ENCODE measurements around the gene FCRL6.

The FCRL6 gene

GRCh38 chr1:159853417-159854115, 51.4 kb downstream of the FCRL6 start:
- Histone ChIP-seq H3K4me3 (ENCODE audit: low read depth, low read length) (peak overlapping the region; percentile 80), H3K27ac (ENCODE audit: low read depth, low read length) (no peak overlapping the region), H3K9me3 (ENCODE audit: control insufficient read depth, insufficient read depth, low read length) (no peaks in the 10 kb centered on the region), H3K9ac (ENCODE audit: low read depth, low read length) (no peak overlapping the region), H3K4me1 (ENCODE audit: control insufficient read depth, insufficient read depth, low read length) (no peaks in the 10 kb centered on the region), H3K36me3 (ENCODE audit: control insufficient read depth, insufficient read depth, low read length) (no peaks in the 10 kb centered on the region), H3K27me3 (ENCODE audit: control insufficient read depth, insufficient read depth, low read length) (peaks cover 52% of the 10 kb centered on the region)

GRCh38 chr1:159854116-159854692, 52.0 kb downstream of the FCRL6 start:
- H3K9ac ChIP-seq (ENCODE audit: low read depth, low read length): no peak overlapping the region
- peak overlapping the region; percentile 80 for H3K4me3 ChIP-seq (ENCODE audit: low read depth, low read length)
- no peaks in the 10 kb centered on the region for H3K4me1 ChIP-seq (ENCODE audit: control insufficient read depth, insufficient read depth, low read length)
- no peak overlapping the region for H3K27ac ChIP-seq (ENCODE audit: low read depth, low read length)
- no peaks in the 10 kb centered on the region for H3K9me3 ChIP-seq (ENCODE audit: control insufficient read depth, insufficient read depth, low read length)
- peaks cover 52% of the 10 kb centered on the region for H3K27me3 ChIP-seq (ENCODE audit: control insufficient read depth, insufficient read depth, low read length)
- no peaks in the 10 kb centered on the region for H3K36me3 ChIP-seq (ENCODE audit: control insufficient read depth, insufficient read depth, low read length)

GRCh38 chr1:159854693-159855192, 52.6 kb downstream of the FCRL6 start:
- H3K36me3 ChIP-seq (ENCODE audit: control insufficient read depth, insufficient read depth, low read length): no peaks in the 10 kb centered on the region
- peaks cover 52% of the 10 kb centered on the region for H3K27me3 ChIP-seq (ENCODE audit: control insufficient read depth, insufficient read depth, low read length)
- H3K9me3 ChIP-seq (ENCODE audit: control insufficient read depth, insufficient read depth, low read length): no peaks in the 10 kb centered on the region
- H3K4me1 ChIP-seq (ENCODE audit: control insufficient read depth, insufficient read depth, low read length): no peaks in the 10 kb centered on the region
- H3K9ac ChIP-seq (ENCODE audit: low read depth, low read length): no peak overlapping the region
- peak overlapping the region; percentile 80 for H3K4me3 ChIP-seq (ENCODE audit: low read depth, low read length)
- H3K27ac ChIP-seq (ENCODE audit: low read depth, low read length): no peak overlapping the region

- H3K4me1 ChIP-seq (ENCODE audit: control insufficient read depth, insufficient read depth, low read length): no peaks in the 10 kb centered on the region
- H3K9me3 ChIP-seq (ENCODE audit: control insufficient read depth, insufficient read depth, low read length): no peaks in the 10 kb centered on the region
- peaks cover 52% of the 10 kb centered on the region for H3K27me3 ChIP-seq (ENCODE audit: control insufficient read depth, insufficient read depth, low read length)
- no peak overlapping the region for H3K4me3 ChIP-seq (ENCODE audit: low read depth, low read length)
- no peak overlapping the region for H3K9ac ChIP-seq (ENCODE audit: low read depth, low read length)
- H3K27ac ChIP-seq (ENCODE audit: low read depth, low read length): no peak overlapping the region
- no peaks in the 10 kb centered on the region for H3K36me3 ChIP-seq (ENCODE audit: control insufficient read depth, insufficient read depth, low read length)
Observed at GRCh38 chr1:159855709-159856108, 53.5 kb downstream of the FCRL6 start.

GRCh38 chr1:159856576-159856975, 54.4 kb downstream of the FCRL6 start:
- peaks cover 52% of the 10 kb centered on the region for H3K27me3 ChIP-seq (ENCODE audit: control insufficient read depth, insufficient read depth, low read length)
- H3K36me3 ChIP-seq (ENCODE audit: control insufficient read depth, insufficient read depth, low read length): no peaks in the 10 kb centered on the region
- H3K9me3 ChIP-seq (ENCODE audit: control insufficient read depth, insufficient read depth, low read length): no peaks in the 10 kb centered on the region
- H3K4me3 ChIP-seq (ENCODE audit: low read depth, low read length): no peak overlapping the region
- H3K4me1 ChIP-seq (ENCODE audit: control insufficient read depth, insufficient read depth, low read length): no peaks in the 10 kb centered on the region
- H3K27ac ChIP-seq (ENCODE audit: low read depth, low read length): no peak overlapping the region
- no peak overlapping the region for H3K9ac ChIP-seq (ENCODE audit: low read depth, low read length)

GRCh38 chr1:159857889-159858288, 55.7 kb downstream of the FCRL6 start:
- H3K27ac ChIP-seq (ENCODE audit: low read depth, low read length): no peak overlapping the region
- no peaks in the 10 kb centered on the region for H3K4me1 ChIP-seq (ENCODE audit: control insufficient read depth, insufficient read depth, low read length)
- H3K9ac ChIP-seq (ENCODE audit: low read depth, low read length): no peak overlapping the region
- no peaks in the 10 kb centered on the region for H3K9me3 ChIP-seq (ENCODE audit: control insufficient read depth, insufficient read depth, low read length)
- H3K4me3 ChIP-seq (ENCODE audit: low read depth, low read length): no peak overlapping the region
- no peaks in the 10 kb centered on the region for H3K36me3 ChIP-seq (ENCODE audit: control insufficient read depth, insufficient read depth, low read length)
- H3K27me3 ChIP-seq (ENCODE audit: control insufficient read depth, insufficient read depth, low read length): peaks cover 48% of the 10 kb centered on the region

- no peak overlapping the region for H3K9ac ChIP-seq (ENCODE audit: low read depth, low read length)
- peaks cover 29% of the 10 kb centered on the region for H3K27me3 ChIP-seq (ENCODE audit: control insufficient read depth, insufficient read depth, low read length)
- H3K27ac ChIP-seq (ENCODE audit: low read depth, low read length): no peak overlapping the region
- no peak overlapping the region for H3K4me3 ChIP-seq (ENCODE audit: low read depth, low read length)
- no peaks in the 10 kb centered on the region for H3K4me1 ChIP-seq (ENCODE audit: control insufficient read depth, insufficient read depth, low read length)
- no peaks in the 10 kb centered on the region for H3K36me3 ChIP-seq (ENCODE audit: control insufficient read depth, insufficient read depth, low read length)
- H3K9me3 ChIP-seq (ENCODE audit: control insufficient read depth, insufficient read depth, low read length): no peaks in the 10 kb centered on the region
Observed at GRCh38 chr1:159859767-159860322, 57.7 kb downstream of the FCRL6 start.

GRCh38 chr1:159860456-159860855, 58.3 kb downstream of the FCRL6 start:
- Histone ChIP-seq H3K27ac (ENCODE audit: low read depth, low read length) (no peak overlapping the region), H3K27me3 (ENCODE audit: control insufficient read depth, insufficient read depth, low read length) (peaks cover 23% of the 10 kb centered on the region), H3K9me3 (ENCODE audit: control insufficient read depth, insufficient read depth, low read length) (no peaks in the 10 kb centered on the region), H3K4me3 (ENCODE audit: low read depth, low read length) (no peak overlapping the region), H3K9ac (ENCODE audit: low read depth, low read length) (no peak overlapping the region), H3K36me3 (ENCODE audit: control insufficient read depth, insufficient read depth, low read length) (no peaks in the 10 kb centered on the region), H3K4me1 (ENCODE audit: control insufficient read depth, insufficient read depth, low read length) (no peaks in the 10 kb centered on the region)

- Histone ChIP-seq H3K4me3 (ENCODE audit: low read depth, low read length) (no peak overlapping the region), H3K27me3 (ENCODE audit: control insufficient read depth, insufficient read depth, low read length) (peaks cover 15% of the 10 kb centered on the region), H3K4me1 (ENCODE audit: control insufficient read depth, insufficient read depth, low read length) (no peaks in the 10 kb centered on the region), H3K9ac (ENCODE audit: low read depth, low read length) (no peak overlapping the region), H3K36me3 (ENCODE audit: control insufficient read depth, insufficient read depth, low read length) (no peaks in the 10 kb centered on the region), H3K9me3 (ENCODE audit: control insufficient read depth, insufficient read depth, low read length) (no peaks in the 10 kb centered on the region), H3K27ac (ENCODE audit: low read depth, low read length) (no peak overlapping the region)
Observed at GRCh38 chr1:159861218-159861617, 59.1 kb downstream of the FCRL6 start.

- H3K36me3 ChIP-seq (ENCODE audit: control insufficient read depth, insufficient read depth, low read length): no peaks in the 10 kb centered on the region
- H3K4me1 ChIP-seq (ENCODE audit: control insufficient read depth, insufficient read depth, low read length): no peaks in the 10 kb centered on the region
- peaks cover 8% of the 10 kb centered on the region for H3K27me3 ChIP-seq (ENCODE audit: control insufficient read depth, insufficient read depth, low read length)
- H3K9me3 ChIP-seq (ENCODE audit: control insufficient read depth, insufficient read depth, low read length): no peaks in the 10 kb centered on the region
- H3K27ac ChIP-seq (ENCODE audit: low read depth, low read length): no peak overlapping the region
- no peak overlapping the region for H3K9ac ChIP-seq (ENCODE audit: low read depth, low read length)
- no peak overlapping the region for H3K4me3 ChIP-seq (ENCODE audit: low read depth, low read length)
Observed at GRCh38 chr1:159862031-159862430, 59.9 kb downstream of the FCRL6 start.

GRCh38 chr1:159862557-159862956, 60.4 kb downstream of the FCRL6 start, which contains the start of gene VSIG8:
Gene VSIG8 (minus strand): TSS chr1:159862657. CDS start chr1:159862521, 136 bp downstream.
- no peak within 1 kb of the TSS for H3K4me3 ChIP-seq (ENCODE audit: low read depth, low read length)
- no peak within 1 kb of the TSS for H3K9ac ChIP-seq (ENCODE audit: low read depth, low read length)
- H3K9me3 ChIP-seq (ENCODE audit: control insufficient read depth, insufficient read depth, low read length): no peaks in the 10 kb centered on the region
- H3K27me3 ChIP-seq (ENCODE audit: control insufficient read depth, insufficient read depth, low read length): peaks cover 8% of the 10 kb centered on the region
- H3K27ac ChIP-seq (ENCODE audit: low read depth, low read length): no peak within 1 kb of the TSS
- no peaks in the 10 kb centered on the region for H3K4me1 ChIP-seq (ENCODE audit: control insufficient read depth, insufficient read depth, low read length)
- H3K36me3 ChIP-seq (ENCODE audit: control insufficient read depth, insufficient read depth, low read length): no peaks in the 10 kb centered on the region
